Activated T-cell treated with anti-CD3 and anti-CD28 coated beads for 24 hours (primary cell): Measurements from ENCODE around the gene TAF6.

Experiments used
- DNase-seq: peaks from one replicate; pipeline ENCODE4 v3.0.0-alpha.2; 2020; ENCODE audit warnings: low read depth

Gene TAF6

GRCh38 chr7:100120733-100121036 lies 1.5 kb upstream of the TAF6 start:
- no peak for DNase-seq

- peak; percentile 62 for DNase-seq
Measured at GRCh38 chr7:100119970-100120732, 993 bp upstream of the TAF6 start.

- DNase-seq = no peak
Measured at GRCh38 chr7:100118388-100119071, 628 bp downstream of the TAF6 start.

- no peak for DNase-seq
Measured at GRCh38 chr7:100115026-100115425, 4.1 kb downstream of the TAF6 start.

GRCh38 chr7:100111914-100112313 lies 7.2 kb downstream of the TAF6 start:
- DNase-seq = no peak

- no peak for DNase-seq
Measured at GRCh38 chr7:100111156-100111555, 8.0 kb downstream of the TAF6 start.

- no peak for DNase-seq
Measured at GRCh38 chr7:100109521-100110163, 9.5 kb downstream of the TAF6 start.

- DNase-seq = no peak
Measured at GRCh38 chr7:100107890-100108289, 11.3 kb downstream of the TAF6 start.

- DNase-seq = no peak
Measured at GRCh38 chr7:100107125-100107737, 11.9 kb downstream of the TAF6 start.

- no peak for DNase-seq
Measured at GRCh38 chr7:100106633-100107032, 12.5 kb downstream of the TAF6 start.

- DNase-seq = no peak
Measured at GRCh38 chr7:100105534-100105933, 13.6 kb downstream of the TAF6 start.

GRCh38 chr7:100102950-100103840 lies 16.0 kb downstream of the TAF6 start:
- no peak for DNase-seq

- DNase-seq = peak; percentile 98
Measured at GRCh38 chr7:100101016-100101862, 17.9 kb downstream of the TAF6 start, which contains the start of the genes AP4M1 and MCM7. AP4M1 (plus strand) TSS chr7:100101643; CDS start chr7:100101715, 72 bp downstream. MCM7 (minus strand) TSS chr7:100101397; CDS start chr7:100101294, 103 bp downstream.

- DNase-seq = peak; percentile 80
Measured at GRCh38 chr7:100100420-100101015, 18.6 kb downstream of the TAF6 start.

- no peak for DNase-seq
Measured at GRCh38 chr7:100099452-100099851, 19.7 kb downstream of the TAF6 start.

GRCh38 chr7:100098913-100099312 lies 20.2 kb downstream of the TAF6 start:
- no peak for DNase-seq

GRCh38 chr7:100095704-100096103 lies 23.5 kb downstream of the TAF6 start:
- DNase-seq = no peak

- DNase-seq = no peak
Measured at GRCh38 chr7:100095289-100095688, 23.9 kb downstream of the TAF6 start.

GRCh38 chr7:100093925-100094486 lies 25.2 kb downstream of the TAF6 start:
- no peak for DNase-seq

GRCh38 chr7:100093498-100093897 lies 25.7 kb downstream of the TAF6 start:
- no peak for DNase-seq
